ENCODE results near the gene PLBD2.
"Not testable (repeated sequence)": the region's sequence is repeated elsewhere in the genome, so short reads cannot be mapped to it uniquely, and the experiment has no call there.

Gene PLBD2

DNA sequence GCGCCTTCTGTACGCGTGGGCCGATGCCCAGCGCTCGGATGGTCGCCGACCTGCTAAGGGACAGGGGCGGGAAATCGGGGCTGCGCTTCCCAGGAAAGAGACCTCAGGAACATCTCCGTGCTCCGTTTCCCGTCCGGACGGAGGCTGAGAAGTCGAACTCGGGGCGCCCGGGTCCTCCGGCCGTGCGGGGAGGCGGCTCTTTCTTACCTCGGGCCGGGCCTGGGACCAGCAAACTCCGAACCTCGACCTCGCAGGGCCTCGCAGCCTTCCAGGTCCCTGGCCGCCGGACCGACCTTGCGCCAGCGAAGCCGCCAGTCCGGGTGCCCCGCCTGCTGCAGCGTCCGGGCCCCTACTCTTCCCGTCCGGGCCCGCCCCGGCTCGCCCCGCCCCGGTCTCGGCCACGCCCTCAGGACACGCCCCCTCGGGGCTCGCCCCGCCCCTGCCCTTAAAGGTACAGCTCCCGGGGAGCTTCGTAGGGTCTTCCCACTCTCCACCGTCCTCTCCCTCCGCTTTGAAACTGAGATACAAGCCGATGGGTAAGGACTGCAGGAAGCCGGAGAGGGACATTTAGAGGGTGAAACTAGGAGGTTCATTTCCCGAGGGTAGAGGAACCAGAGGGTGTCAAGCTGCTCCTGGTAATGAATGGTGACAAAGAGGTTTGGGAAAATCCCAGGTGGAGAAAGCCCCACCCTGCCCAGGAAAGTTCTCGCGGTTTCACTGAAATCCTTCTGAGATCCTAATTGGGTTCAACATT is 23.4 kb upstream of the PLBD2 start, which contains the start of gene SLC8B1:
TSS of gene SLC8B1 (minus strand) at position 324 of the 754 bp plus-strand sequence. CDS start 2,231 bp downstream, outside the sequence.
- peak; percentile 79 for DNase-seq

DNA sequence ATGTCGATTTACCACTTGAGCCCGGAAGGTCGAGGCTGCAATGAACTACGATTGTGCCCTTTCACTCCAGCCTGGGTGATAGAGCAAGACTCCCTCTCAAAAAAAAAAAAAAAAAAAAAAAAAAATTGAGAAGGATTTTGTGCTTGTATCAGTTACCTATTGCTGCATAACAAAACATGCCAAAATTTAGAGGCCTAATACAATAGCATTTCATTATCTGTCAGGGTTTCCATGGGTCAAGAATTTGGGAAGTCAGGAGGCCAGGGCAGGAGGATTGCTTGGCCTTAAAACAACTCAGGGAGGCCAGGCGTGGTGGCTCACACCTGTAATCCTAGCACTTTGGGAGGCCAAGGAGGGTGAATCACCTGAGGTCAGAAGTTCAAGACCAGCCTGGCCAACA is 18.8 kb upstream of the PLBD2 start:
- DNase-seq: no peak

DNA sequence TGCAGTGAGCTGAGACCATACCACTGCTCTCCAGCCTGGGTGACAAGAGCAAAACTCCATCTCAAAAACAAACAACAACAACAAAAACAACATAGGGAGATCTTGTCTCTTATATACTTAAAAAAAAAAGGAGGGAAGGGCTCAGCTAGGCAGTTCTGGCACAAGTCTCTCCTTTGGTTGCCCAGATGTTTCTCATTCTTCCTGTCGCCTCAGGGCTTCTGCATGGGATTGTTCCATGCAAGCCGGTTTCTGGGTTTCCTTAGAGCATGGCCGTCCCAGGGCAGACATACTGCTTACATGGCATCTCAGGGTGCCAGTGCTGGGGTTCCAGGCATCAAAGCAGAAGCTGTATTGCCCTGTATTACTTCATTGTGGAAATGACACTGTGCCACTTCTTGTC is 18.3 kb upstream of the PLBD2 start:
- no peak for DNase-seq

DNA sequence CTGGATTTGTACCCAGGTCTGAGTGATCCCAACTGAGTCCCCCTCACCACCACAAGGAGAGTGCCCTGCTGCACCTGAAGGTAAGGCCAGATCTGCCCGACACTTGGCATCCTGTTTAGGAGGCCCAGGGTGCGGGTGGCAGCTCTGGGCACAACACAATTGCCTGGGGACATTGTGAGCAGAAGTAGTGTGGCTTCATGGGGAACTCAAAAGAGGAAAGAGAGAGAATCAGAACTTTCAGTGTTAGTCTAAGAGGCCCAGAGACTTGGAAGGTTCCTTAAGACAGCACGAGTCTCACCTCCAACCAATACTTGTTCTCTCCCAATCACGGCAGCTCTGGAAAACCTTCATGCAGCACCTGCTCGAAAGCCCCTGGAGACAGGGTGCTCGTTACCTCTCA is 16.9 kb upstream of the PLBD2 start:
- no peak for DNase-seq

DNA sequence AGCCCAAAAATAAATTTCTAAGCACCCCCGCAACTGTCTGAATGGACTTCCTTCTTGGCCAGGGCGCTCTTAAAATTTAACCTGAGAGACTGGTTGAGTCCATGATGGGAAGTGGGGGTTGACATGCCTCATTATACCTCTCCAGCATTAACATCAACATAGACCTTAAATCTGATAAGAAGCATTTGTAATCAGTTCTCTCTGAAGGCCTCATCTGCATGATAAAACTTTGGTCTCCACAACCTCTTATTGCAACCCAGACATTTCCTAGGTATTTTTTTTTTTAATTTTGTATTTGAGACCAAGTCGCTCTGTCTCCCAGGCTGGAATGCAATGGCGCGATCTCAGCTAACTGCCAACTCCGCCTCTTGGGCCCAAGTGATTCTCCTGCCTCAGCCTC is 13.1 kb upstream of the PLBD2 start:
- DNase-seq: no peak

DNA sequence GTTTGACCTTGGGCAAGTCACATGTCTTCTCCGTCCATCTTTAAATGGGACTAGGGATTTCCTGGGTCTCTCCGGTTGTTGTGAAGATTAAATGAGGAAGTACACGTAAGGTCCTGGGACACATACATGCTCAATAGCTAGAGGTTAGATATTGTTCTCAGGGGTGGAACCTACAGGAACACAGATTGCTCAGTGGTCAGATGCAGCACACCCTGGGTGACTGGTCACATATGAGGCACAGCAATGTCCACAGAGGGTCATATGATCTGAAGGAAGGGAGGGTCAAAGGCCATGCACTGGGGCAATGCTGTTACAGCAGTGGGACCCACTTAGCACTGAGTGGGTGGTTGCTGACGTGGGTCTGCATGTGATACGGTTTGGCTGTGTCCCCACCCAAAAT is 12.0 kb upstream of the PLBD2 start:
- DNase-seq: no peak

DNA sequence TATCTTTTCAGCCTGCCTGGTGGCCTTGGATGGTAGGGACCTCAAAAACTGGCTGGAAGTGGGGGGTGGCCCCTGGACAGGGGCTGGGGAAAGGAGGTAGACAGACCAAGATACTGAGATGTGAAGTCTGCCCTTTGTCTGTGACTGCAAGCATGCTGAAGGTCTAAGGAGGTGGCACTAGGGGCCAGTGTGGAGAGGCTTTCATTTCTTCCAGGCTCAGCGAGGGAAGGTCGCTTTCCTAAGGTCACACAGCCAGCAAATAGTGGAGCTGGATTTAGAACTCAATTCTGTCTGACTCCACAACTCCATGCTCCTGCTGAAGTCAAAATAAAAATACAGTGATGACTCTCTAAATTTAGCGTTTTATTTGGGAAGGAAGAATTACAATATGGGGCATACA is 11.3 kb upstream of the PLBD2 start:
- no peak for DNase-seq

DNA sequence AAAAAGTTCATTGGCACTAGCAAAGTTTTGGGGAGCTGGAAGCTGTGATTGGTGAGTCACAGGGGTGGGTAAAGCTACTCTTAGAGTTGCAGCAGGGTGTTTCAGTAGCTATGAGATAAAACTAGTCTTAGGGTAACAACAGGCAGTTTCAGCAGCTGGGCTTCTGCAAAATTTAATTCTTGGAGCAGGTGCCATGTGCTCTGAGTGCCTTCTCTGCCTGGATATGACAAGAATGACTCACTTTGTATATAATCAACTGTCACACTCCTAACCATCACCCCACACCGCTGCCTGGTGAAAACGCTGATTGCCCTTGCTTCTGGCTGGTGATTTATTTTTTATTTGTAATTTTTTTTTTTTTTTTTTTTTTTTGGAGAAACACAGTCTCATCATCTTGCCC is 10.5 kb upstream of the PLBD2 start:
- no peak for DNase-seq

DNA sequence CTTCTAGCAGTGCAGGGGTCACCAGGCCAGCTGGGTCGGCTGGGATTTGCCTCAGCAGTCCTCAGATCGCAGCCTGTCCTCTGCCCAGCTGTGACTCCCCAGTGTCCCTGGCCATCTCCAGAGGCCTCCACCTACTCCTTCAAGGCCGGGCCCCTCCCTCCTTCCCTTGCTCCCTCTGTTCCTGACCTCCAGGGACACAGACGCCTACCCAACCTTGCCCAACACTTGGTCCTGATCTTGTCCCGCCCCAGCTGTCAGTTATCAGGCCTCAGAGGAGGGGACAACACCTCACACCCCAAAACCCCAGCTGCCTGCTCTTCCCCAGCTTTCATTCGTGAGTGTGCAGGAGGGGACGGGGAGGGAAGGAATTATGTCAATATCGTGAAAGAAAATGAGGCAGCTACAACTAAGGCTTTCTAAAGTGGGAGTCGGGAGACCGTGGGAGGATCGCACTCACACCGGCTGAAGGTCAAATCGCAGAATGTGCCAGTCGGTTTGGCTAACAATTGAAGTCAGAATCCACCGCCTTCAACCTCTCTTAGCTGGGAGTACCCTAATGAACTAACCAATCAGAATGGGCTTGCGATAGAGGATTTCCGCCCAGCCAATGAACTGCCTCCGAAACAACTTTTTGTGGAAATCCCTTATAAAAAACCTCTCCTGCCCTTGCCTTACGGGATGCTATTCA is 9.4 kb upstream of the PLBD2 start:
- DNase-seq: no peak

DNA sequence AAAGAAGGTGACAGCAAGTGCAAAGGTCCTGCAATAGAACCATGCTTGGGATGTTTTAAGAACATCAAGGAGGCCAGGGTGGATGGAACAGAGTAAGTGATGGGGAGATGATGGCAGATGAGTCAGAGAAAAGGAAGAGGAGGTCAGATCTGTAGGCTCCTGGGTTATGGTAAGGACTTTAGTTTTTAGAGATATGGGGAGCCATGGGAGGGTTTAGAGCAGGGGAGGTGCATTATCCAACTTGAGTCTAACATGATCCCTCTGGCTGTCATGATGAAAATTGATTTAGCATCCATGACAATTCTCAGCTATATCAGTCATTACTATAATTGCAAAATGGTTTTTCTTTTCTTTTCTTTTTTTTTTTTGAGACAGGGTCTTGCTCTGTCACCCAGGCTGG is 7.3 kb upstream of the PLBD2 start:
- no peak for DNase-seq

DNA sequence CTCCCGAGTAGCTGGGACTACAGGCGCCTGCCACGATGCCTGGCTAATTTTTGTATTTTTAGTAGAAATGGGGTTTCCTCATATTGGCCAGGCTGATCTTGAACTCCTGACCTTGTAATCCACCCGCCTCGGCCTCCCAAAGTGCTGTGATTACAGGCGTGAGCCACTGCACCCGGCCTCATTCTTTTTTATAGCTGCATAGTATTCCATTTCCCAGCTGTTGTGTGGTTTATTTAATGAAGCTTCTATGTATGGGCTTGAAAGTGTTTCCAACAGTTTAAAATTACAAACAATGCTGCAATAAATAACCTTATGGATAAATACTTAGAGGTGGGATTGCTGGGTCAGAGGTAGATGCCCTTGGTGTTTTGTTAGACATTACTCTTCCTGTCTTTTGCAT is 4.2 kb upstream of the PLBD2 start:
- DNase-seq: not testable (repeated sequence)

DNA sequence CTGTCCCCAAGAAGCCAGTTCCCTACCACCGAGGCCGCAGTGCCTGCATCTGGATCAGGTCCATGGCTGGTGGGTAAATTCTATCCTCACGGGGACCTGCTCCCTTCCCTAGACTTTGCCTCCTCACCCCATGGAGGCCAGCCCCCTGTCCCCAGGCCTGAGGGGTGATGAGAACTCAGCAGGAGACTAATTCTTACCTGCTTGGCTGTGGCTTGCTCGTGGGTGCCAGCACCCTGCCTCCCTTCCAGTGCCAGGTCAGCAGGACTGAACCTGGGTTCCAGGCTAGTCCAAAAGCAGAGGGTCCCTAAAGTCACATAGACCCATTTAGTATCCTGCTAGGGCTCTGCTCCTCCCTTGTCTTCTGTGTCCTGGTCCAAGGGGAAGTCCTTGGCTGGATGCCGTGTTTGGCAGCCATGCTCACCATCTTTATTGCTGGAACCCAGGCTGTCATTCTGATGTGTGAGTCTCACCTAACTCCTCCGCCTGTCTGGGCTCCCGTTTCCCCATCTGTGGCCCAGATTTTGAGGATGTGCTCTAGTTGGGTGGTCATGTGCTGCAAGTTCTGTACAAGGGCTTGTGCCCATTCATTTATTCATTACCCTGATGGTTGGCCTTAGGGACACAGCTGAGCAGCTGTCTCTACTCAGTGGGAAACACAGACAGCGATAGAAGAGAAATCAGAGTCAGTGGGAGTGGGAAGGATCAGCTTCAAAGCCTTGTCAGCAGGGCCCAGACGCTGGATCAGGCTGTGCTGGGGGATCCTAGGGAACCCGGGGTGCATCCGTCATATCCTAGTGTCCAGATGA is 949 bp downstream of the PLBD2 start:
- DNase-seq: peak; percentile 4

DNA sequence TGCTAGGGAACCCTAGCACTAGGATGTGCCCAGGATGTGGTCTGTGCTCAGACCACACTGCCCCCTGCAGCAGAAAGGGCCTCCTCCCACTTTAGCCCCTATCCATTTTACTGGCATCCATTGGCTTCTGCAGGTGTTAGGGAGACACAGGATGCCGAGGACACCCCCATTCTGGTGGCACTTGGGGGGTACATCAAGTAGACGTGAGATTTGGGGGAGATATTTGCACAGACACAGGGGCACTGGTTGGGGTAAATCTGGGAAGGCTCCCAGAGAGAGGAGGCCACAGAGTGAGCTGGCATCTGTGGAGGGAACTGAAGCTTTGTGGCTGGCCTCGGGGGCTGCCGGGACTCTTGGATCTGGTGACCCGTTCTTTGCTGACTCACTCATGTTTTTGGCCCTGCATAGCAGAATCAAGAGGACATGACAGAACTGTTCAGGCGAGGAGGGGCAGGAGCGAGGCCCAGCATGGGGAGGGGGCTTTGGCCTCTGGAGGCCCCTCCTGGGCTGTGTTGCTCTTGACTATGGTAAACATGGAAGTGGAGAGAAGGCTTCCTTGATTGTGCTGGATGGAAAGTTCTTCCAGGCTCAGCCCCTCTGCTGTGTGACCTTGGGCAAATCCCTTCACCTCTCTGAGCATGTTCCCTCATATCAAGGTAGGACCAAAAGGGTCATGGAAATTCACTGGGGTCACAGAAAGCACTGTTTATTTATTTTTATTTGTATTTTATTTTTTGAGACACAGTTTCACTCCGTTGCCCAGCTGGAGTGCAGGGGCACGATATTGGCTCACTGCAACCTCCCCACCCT is 1.8 kb downstream of the PLBD2 start:
- no peak for DNase-seq

DNA sequence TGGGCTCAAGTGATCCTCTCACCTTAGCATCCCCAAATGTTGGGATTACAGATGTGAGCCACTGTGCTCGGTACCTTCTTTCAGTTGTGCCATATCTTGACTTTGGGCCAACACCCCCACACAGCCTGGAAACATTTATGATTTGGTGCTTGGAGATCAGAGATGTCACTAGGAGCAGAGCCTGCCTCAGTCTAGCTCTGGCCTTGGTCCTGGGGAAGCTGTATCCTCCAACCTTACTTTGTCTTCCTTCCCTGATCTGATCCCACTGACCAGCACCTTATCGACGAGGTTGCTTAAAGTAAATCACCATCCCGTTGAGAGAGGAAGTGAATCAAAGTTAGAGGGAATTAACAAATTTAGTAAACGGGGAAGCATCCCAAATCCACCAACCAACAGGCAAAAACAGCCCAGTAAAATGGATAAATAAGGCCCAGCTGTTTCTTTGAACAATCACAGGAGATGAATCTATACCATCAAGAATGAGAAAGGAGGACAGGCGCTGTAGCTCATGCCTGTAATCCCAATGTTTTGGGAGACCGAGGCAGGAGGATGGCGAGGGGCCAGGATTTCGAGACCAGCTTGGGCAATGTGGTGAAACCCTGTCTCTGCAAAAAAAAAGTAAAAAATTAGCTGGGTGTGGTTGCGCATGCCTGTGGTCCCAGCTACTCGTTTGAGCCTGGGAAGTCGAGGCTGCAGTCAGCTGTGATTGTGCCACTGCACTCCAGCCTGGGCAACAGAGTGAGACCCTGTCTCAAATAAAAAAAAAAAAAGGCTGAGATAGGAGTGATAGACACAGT is 3.4 kb downstream of the PLBD2 start:
- DNase-seq: no peak

DNA sequence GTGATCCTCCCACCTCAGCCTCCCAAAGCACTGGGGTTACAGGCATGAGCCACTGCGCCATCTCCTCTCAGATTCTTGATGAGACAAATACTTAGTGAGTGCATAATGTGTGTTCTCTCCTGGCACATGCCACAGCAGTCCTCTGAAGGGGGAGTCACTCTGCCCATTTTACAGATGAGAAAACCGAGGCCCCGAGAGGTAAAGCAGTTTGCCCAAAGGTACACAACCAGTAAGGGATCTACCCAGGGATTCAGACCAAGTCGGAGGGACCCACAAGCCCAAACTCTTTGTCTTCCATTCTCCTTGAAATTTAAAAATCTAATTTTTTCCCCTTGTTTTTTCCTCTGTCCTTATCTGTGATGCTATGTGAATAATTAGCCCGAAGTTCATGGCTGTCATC is 6.3 kb downstream of the PLBD2 start:
- no peak for DNase-seq

DNA sequence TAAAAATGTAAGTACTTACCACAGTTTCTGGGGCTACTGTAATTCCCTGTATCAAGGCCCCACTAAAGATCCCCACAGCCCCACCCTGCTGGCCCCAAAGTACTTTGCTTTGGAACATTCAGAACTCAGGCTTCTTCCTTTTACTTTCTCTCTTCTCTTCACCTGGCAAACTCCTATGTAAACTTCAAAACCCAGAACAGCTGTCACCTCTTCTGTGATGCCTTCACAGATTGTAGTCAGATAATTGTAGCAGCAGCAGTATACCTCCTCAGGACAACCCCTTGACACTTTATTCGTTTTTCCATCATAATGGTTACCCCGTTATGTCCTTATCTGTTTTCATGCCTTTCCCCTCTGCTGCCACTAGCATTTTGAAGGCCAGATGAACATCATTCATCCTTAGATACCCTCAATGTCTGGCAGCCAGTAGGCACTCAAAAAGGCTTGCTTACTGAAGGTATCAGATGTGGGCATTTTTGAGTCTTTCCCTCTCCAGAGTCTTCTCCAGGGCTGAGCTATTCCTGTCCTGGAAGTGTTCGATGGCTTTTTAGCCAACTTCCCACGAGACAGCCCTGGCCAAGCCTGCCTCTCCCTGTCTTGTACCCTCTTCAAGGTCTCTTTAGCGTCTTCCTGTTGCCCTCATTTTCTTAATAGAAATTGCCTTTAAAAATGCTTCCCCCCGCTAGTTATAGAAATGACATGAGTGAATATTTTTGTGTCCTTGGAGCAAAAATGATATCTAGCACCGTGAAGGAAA is 7.4 kb downstream of the PLBD2 start:
- DNase-seq: no peak

DNA sequence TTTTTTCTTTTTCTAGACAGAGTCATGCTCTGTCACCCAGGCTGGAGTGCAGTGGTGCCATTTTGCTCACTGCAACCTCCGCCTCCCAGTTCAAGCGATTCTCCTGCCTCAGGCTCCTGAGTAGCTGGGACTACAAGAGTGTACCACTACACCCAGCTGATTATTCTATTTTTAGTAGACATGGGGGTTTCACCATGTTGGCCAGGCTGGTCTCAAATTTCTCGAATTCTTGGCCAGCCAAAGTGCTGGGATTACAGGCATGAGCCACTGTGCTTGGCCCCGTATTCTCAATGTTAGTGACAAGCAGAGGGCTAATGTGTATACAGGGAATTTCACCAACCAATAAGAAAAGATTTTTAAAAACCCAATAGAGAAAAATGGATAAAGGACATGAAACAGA is 8.4 kb downstream of the PLBD2 start:
- no peak for DNase-seq

DNA sequence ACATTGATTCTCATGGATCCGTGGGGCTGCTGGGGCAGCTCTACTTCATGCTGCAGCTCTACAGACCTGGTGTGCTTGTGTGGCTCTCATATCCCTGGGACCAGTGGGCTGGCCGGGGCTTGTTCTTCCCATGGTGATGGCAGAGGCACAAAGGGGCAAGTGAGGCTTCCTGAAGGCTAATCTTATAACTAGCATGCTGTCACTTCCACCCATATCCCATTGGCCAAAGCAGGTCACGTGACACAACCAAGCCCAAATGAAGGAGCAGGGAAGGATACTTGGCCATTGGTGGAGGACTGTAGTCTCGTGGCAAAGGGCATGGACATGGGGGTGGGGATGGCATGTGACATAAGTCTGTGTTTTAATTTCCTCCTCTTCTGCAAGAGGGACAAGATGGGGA is 9.9 kb downstream of the PLBD2 start:
- DNase-seq: no peak

DNA sequence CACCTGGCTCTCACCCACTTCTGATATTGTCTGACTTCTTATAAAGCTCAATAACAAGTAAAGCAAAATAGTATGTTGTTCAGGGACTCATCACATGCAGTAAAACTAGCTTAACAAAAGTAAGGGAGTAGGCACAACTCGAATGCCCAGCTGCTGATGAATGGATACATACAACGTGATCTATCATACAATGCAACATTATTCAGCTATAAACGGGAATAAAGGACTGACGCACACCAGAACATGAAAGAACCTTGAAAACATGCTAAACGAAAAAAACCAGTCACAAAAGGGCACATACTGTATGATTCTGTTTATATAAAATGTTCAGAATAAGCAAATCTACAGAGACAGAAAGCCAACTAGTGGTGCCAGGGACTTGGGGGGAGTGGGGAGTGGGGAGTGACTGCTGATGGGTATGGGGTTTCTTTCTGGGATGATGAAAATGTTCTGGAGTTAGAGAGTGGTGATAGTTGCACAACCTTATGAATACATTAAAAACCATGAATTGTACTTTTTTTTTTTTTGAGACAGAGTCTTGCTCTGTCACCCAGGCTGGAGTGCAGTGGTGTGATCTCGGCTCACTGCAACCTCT is 11.1 kb downstream of the PLBD2 start:
- no peak for DNase-seq

DNA sequence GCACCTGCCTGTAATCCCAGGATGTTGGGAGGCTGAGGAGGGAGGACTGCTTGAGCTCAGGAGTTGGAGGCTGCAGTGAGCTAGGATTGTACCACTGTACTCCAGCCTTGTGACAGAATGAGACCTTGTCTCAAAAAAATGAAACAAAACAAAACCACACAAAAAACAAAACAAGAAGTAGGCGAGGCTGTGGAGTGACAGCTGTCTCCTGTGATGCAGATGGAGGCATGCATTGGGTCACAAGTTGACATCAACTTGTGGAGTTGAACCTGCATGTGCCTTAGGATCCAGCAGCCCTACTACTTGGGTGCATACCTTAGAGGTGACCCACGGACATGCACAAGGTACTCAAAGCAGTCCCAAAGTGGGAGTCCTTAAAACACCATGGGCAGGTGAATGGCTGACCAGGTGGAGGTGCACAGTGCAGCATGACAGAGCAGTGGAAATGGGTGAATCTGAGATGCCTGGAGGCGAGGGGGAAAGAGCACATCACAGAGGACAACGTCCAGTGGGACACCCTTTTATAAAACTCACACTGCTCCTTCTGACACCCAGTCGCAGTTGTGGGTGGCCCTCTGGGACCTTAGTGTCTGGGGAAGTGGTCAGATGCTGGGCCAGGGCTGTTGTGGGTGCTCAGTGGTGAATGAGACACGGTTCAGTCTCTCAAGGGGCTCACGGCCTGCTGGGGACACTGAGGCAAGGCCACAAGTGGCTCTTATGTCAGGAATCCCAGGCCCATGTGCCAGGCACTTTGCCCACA is 12.7 kb downstream of the PLBD2 start:
- no peak for DNase-seq
